Right renal pelvis (tissue), 4 donors: ENCODE data around the gene UAP1L1. TPM values are rescaled to one million over a fixed set of nuclear protein-coding genes. Genes with fewer than 3 reads are reported as not detected.
"Not testable (repeated sequence)": the region's sequence is repeated elsewhere in the genome, so short reads cannot be mapped to it uniquely, and the experiment has no call there.

Experiments
- DNase-seq, 4 donors: peaks; one replicate each; pipeline ENCODE4 v3.0.0-alpha.2; 2013; ENCODE audit warnings: low read depth in 4 of 4, low spot score in 3 of 4, missing footprints in 1 of 4
- polyA plus RNA-seq, 4 donors: library from polyadenylated mRNA; unstranded; fragments of 120-200 nt; gene quantifications; one replicate each; pipeline ENCODE4 v1.2.1, GENCODE V29; 2013; ENCODE audit not compliant: insufficient read length in 4 of 4

The UAP1L1 gene
- polyA plus RNA-seq: 1 to 10 TPM; 4.6 to 6.6 (median 5.6) TPM

GRCh38 chr9:137077010-137077747 lies at the start of gene UAP1L1:
Gene UAP1L1 (plus strand): TSS chr9:137077517. CDS start chr9:137077533, 16 bp downstream.
- no peak for DNase-seq

DNA sequence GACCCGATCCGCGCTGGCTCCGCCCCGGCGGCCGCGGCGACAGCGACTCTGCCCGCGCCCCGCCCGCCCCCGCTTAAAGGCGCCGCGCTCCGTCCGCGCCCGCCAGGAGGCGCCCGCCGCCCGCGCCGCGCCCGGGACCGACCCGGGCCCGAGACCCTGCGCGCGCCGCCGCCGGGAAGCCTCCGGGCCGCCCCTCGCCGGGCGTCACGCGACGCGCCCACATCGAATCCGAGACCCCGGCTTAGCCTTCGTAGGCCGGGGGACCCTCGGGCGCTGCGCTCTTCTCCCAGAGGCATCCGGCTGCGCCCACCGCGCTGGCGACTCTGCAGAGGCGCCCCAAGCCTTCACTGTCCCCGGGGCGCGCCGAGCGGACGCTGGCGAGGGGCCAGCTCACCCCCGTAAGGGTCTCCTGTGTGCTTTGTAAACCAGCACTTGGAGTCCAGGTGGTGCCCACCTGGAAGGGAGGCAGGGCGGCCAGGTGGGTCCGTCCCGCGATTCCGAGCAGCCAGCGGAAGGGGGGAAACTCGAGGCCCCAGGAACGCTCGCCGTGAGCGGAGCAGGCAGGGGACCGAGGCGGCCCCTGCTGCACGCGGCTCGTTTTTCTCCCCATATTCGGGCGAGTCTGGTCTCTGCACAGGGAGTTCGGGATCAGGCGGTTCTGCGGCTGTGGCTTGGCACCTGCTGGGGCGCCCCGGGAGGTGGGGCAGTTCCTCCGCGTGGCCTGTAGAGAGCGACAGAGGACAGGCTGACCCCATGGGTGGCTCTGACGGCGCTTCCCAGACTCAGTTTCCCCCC lies 48.9 kb upstream of the UAP1L1 start:
- no peak for DNase-seq

DNA sequence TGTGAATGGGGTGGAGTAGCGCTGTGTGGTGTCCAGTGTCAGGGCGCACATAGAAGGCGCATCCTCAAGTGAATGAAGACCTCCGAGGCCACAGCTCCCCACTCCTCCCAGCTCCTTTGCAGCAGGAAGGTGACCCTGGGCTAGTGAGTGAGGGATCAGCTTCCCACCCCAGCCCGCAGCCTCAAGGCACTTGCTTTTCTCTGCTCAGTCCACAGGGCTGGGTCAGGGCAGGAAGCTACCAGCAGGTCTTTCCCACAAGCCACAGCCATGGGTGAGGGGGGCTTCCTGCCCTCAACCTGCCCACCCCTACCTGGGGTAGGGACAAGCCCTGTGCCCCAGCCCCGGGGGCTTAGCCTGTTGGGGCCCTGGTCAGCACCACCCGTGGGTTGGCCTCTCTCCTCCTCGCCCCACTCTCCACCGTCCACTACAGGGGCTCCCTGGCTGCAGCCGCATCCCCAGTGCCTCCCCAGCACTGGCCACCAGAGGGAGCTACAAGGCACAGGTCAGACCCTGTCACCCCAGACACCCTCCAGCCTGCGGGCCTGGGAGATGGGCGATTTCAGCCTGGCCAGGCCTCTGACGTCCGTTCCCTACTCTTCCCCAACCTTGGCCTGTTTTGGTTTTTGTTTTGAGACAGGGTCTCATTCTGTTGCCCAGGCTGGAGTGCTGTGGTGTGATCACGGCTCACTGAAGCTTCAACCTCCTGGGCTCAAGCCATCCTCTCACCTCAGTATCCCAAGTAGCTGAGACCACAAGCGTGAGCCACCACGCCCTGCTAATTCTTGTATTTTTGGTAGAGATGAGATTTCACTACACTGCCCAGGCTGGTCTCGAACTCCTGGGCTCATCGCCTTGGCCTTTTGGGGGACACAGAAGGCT lies 48.0 kb upstream of the UAP1L1 start:
- DNase-seq: no peak

- no peak for DNase-seq
Measured at GRCh38 chr9:137030006-137030405, 47.3 kb upstream of the UAP1L1 start.

DNA sequence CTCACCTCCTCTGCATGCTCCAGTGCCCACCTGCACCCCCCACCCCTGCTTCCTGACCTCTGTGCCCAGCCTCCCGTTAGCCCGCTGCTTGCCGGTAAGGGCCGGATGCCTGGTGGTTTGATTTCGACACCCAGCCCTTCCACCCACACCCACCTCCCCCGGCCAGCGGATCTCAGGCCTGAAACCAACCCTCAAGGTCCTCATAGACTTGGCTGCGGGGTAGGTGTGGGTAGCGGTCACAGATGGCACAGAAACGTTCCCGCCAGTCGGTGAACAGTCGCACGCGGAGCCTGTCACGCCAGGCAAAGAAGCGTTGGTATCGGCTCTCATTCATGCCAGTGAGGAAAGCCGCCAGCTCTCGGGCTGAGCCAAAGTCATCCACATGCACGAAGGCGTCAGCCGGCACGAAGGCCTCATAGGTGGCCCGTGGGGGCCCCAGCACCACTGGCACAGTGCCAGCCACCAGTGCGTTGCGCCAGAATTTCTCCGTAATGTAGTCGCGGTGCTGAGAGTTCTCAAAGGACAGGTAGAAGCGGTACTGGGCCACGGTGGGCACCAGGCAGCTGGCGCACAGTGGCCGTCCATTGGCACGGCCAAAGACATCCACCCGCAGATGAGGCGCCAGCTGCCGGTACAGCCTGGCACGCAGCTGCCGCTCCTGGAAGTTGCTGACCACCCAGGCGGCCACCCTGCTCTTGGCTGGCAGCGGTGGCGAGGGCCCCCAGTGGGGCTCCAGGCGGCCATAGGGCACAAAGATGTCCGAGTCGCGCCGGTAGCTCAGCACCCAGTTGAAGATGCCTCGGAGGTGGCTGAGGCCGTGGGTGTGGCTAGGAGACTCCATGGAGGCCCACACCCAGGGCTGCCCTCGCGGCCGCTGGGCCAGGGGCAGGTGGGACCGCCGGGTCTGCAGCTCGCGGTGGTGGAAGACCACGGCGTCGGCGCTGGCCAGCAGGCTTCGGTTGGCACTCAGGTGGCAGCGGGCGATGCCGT lies 46.5 kb upstream of the UAP1L1 start:
- DNase-seq: no peak

DNA sequence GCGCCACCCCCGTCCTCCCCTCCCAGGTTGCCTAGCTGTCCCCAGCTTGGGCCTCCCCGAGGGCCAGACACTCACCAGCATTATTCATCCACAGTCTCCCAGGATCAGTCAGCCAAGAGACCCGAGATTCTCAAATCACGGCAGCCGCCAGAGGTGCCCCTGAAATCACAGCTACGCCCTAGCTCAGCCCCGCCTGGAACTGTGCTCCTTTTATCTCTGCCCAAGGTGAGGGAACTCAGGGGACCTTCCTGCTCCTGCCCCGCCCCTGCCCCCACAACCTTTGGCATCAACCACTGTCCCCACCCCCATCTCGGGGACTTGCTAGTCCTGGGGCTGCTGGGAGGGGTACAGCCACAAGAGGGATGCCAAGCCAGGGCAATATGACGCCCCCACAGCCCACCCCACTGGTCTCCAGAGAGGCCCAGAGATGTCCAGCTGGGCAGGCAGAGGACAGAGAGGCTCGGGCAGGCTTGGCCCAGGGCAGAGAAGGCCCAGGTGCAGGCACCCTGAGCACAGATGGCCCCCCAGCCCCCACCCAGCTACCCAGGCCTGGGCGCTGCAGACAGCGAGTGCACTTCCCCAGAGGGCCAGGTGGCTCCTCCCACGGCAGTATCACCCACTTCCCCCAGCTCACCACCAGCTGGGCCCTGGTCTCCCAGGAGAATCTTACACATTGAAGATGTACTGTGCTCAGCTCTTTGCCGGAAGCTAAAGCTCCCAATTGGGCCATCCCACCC lies 45.2 kb upstream of the UAP1L1 start, which contains the start of gene FUT7:
Gene FUT7, minus strand, starts transcription at position 185 of the 737 bp plus-strand sequence. Its CDS starts 97 bp downstream, at position 88.
- DNase-seq: no peak

GRCh38 chr9:137032858-137033257 lies 44.5 kb upstream of the UAP1L1 start:
- no peak for DNase-seq

DNA sequence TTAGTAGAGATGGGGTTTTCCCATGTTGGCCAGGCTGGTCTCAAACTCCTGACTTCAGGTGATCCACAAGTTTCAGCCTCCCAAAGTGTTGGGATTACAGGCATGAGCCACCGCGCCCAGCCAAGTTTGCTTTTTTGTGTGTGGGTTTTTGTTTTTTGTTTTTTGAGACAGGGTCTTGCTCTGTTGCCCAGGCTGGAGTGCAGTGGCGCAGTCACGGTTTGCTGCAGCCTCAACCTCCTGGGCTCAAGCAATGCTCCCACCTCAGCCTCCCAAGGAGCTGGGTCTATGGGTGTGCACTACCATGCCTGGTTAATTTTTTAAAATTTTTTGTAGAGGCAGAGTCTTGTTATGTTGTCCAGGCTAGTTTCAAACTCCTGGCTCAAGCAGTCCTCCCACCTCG lies 43.8 kb upstream of the UAP1L1 start:
- not testable (repeated sequence) for DNase-seq

GRCh38 chr9:137034039-137034708 lies 43.1 kb upstream of the UAP1L1 start:
- no peak for DNase-seq

GRCh38 chr9:137034709-137035506 lies 42.4 kb upstream of the UAP1L1 start:
- peak in 1 of 4 donors; percentile 74 for DNase-seq

DNA sequence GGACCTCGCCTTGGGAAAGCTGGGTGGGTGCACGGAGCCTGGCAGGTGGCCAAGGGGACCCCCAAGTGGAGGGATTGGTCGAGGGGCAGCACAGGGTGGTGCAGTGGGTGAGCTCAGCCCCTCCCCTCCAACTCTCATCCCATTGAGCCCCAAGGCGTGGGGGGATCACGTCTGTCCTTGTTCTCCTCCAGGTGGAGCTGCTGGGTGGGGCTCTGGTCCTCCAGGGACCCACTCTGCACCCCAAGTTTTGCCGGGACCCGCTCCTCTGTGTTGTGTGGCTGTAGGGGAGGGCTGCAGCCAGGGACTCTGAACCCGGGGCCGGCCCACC lies 41.8 kb upstream of the UAP1L1 start:
- DNase-seq: no peak

DNA sequence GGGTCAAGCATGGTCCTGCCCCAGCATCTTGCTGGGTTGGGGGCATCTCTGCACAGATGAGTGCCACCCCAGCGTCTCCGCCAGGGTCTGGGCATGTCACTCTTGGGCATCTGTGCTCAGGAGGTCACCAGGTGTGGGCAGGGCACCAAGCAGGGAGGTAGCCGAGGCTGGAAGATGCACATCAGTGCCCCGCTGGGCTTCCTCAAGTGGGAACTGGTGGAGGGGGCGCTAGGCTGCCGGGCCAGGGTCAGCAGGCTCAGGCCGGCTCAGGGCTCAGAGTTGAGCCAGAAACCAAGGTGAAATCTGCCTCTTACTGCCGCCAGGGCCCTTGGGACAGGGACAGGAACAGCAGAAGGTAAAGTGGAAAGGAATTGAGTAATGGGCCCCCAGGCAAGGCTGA lies 41.4 kb upstream of the UAP1L1 start:
- no peak for DNase-seq

DNA sequence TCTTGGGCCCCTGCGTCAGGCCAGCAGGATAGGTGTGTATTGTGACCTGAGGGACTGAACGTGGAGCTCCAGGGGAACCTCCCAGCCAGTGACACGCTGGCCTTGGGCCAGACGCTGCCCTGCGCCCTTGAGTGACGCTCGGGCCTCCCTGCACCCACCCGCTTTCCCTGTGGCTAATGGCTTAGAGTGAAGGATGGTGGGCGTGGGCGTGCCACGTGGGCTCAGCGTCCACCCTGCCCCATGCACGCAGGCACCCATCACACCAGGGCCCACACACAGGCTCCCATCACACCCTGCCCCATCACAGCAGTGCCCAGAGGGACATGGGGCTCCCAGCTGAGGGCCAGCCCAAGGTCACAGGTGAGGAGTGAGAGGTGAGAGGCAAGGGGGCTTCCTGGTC lies 40.3 kb upstream of the UAP1L1 start:
- DNase-seq: no peak

GRCh38 chr9:137037483-137037882 lies 39.8 kb upstream of the UAP1L1 start:
- no peak for DNase-seq

DNA sequence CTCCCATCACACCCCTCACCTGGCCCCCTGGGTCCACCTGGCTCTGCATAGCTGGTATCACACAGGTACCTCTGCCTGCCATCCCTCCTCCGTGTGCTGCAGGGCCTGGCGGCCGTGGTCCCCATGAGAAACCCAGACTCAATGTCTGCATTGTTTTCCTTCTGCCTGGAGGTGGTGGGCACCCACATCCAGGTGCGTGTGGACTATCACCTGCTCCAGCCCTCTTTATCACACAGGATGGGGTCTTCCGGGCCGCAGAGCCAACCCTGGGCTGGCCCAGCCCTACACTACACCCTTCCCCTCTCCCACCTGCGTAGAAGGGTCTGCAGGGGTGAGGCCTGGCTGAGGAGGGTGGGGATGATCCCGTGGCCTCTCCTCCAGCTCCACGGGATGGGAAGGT lies 38.4 kb upstream of the UAP1L1 start:
- DNase-seq: no peak

DNA sequence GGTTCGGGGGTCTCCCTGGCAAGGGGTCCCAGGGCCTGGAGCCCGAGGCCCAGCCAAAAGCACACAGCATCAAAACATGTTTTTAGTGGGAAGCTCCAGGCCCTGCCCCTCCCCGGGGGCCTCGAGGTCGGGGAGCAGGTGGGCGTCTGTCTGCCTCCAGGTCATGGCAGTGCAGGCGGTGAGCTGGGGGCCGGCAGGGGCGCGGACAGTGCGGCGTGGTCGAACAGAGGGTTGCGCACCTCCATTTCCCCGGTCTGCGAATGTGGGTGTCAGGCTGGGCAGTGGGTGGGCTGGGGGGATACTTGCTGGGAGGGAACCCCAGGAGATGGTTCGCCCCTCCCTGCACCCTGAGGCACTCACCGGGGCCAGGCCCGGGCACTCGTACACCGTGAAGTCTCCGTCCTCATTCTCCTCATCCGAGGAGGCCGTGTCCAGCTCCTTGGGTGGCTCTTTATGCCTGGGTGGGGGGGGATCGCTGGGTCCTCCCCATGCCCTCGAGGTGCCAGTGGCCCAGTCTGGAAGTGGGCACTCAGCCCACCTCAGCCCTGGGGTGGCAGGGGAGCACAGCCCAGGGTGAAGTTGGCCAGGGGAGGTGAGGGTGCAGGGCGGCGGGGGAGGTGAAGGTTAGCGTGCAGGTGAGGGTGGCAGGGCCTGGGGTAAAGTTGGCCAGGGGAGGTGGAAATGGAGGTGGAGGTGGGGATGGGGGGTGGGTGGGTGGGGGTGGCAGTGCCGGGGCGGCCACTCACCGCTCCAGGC lies 37.5 kb upstream of the UAP1L1 start:
- DNase-seq: no peak

GRCh38 chr9:137040568-137040967 lies 36.7 kb upstream of the UAP1L1 start:
- no peak for DNase-seq
